Activated T-helper 2 cell treated with anti-CD3 and anti-CD28 coated beads, Interferon-gamma antibody, Interleukin-2, Interleukin-4, amounts not matched to agents 10 μg/mL and 5 μg/mL and 100 μg/mL, durations not matched to agents 14 hours and 24 hours and 36 hours (primary cell): ENCODE measurements around the gene MAP2K7. TPM values are rescaled to one million over a fixed set of nuclear protein-coding genes. Genes with fewer than 3 reads are reported as not detected.
"Not testable (repeated sequence)": the region's sequence is repeated elsewhere in the genome, so short reads cannot be mapped to it uniquely, and the experiment has no call there.

Source experiments
- DNase-seq: peaks from one replicate; pipeline ENCODE4 v3.0.0; 2021; ENCODE audit warnings: low spot score
- H3K27ac Mint-ChIP-seq: one replicate; pipeline ENCODE4 v1.8.0; 2021; ENCODE audit warnings: mixed read lengths
- H3K27me3 Mint-ChIP-seq: one replicate; pipeline ENCODE4 v1.8.0; 2021; ENCODE audit warnings: low read depth, mixed read lengths
- H3K36me3 Mint-ChIP-seq: one replicate; pipeline ENCODE4 v1.8.0; 2021; ENCODE audit warnings: low read depth, mixed read lengths
- H3K4me1 Mint-ChIP-seq: one replicate; pipeline ENCODE4 v1.8.0; 2021; ENCODE audit warnings: low read depth, mixed read lengths
- H3K4me3 Mint-ChIP-seq: one replicate; pipeline ENCODE4 v1.8.0; 2021; ENCODE audit warnings: low read depth, mild to moderate bottlenecking, moderate library complexity, mixed read lengths
- H3K9me3 Mint-ChIP-seq: one replicate; pipeline ENCODE4 v1.8.0; 2021; ENCODE audit warnings: mixed read lengths
- intact Hi-C: fragments of 100-400 bp; cut with micrococcal nuclease; formaldehyde crosslinking; loops from one replicate; pipeline ENCODE4 v1.15.1; 2023
- total RNA-seq: library from RNA; stranded (reverse); gene quantifications from 2 replicates; pipeline ENCODE4 v1.2.3, GENCODE V29; 2022

MAP2K7 gene
- total RNA-seq, 1 donor from 2014 or later: 44.6 TPM

- intact Hi-C loops: no loop called here
- H3K36me3 Mint-ChIP-seq: peaks cover 16% of the 10 kb centered on the region
- no peak overlapping the region for H3K27ac Mint-ChIP-seq
- H3K9me3 Mint-ChIP-seq: no peaks in the 10 kb centered on the region
- peaks cover 26% of the 10 kb centered on the region for H3K27me3 Mint-ChIP-seq
- H3K4me3 Mint-ChIP-seq: peak overlapping the region; percentile 78
- peaks cover 15% of the 10 kb centered on the region for H3K4me1 Mint-ChIP-seq
- peak; percentile 73 for DNase-seq
Measured at GRCh38 chr19:7916103-7916954, 12.7 kb downstream of the MAP2K7 start.

GRCh38 chr19:7916955-7917266, 13.2 kb downstream of the MAP2K7 start:
- intact Hi-C loops: no loop called here
- Mint-ChIP-seq H3K27ac (no peak overlapping the region), H3K4me3 (peak overlapping the region; percentile 78), H3K9me3 (no peaks in the 10 kb centered on the region), H3K4me1 (peaks cover 15% of the 10 kb centered on the region), H3K27me3 (peaks cover 26% of the 10 kb centered on the region), H3K36me3 (peaks cover 12% of the 10 kb centered on the region)
- DNase-seq: no peak

GRCh38 chr19:7917267-7918061, 13.8 kb downstream of the MAP2K7 start:
- Mint-ChIP-seq H3K4me1 (peaks cover 15% of the 10 kb centered on the region), H3K36me3 (peaks cover 14% of the 10 kb centered on the region), H3K9me3 (no peaks in the 10 kb centered on the region), H3K27me3 (peaks cover 26% of the 10 kb centered on the region), H3K27ac (no peak overlapping the region), H3K4me3 (peak overlapping the region; percentile 78)
- intact Hi-C loops: no loop called here
- DNase-seq: peak; percentile 45

- Mint-ChIP-seq H3K4me3 (peak overlapping the region; percentile 45), H3K4me1 (peaks cover 15% of the 10 kb centered on the region), H3K27me3 (peaks cover 26% of the 10 kb centered on the region)
- H3K36me3 Mint-ChIP-seq, H3K9me3 Mint-ChIP-seq, H3K27ac Mint-ChIP-seq, intact Hi-C loops, DNase-seq: not testable (repeated sequence)
Measured at GRCh38 chr19:7918062-7918614, 14.5 kb downstream of the MAP2K7 start.

- Mint-ChIP-seq H3K4me3 (peak overlapping the region; percentile 82), H3K27ac (no peak overlapping the region), H3K36me3 (peaks cover 6% of the 10 kb centered on the region), H3K27me3 (peaks cover 26% of the 10 kb centered on the region), H3K4me1 (peaks cover 15% of the 10 kb centered on the region), H3K9me3 (no peaks in the 10 kb centered on the region)
- no peak for DNase-seq
- intact Hi-C loops: no loop called here
Measured at GRCh38 chr19:7918615-7919421, 15.1 kb downstream of the MAP2K7 start.

GRCh38 chr19:7919610-7920518, 16.2 kb downstream of the MAP2K7 start, which contains the start of gene SNAPC2:
Gene SNAPC2 (plus strand): TSS chr19:7920338. CDS start chr19:7920367, 29 bp downstream.
- Mint-ChIP-seq H3K9me3 (no peaks in the 10 kb centered on the region), H3K27ac (peak within 1 kb of the TSS; percentile 89)
- intact Hi-C loops: loop anchor here (1.0 to 2.0 kb wide), 3 partner anchors 17 to 57 kb away; partner anchors contain the start of genes MAP2K7 and TIMM44

GRCh38 chr19:7920519-7921301, 17.0 kb downstream of the MAP2K7 start:
- Mint-ChIP-seq H3K27ac (peak overlapping the region; percentile 89), H3K4me1 (peaks cover 17% of the 10 kb centered on the region), H3K4me3 (peak overlapping the region; percentile 82), H3K27me3 (peaks cover 19% of the 10 kb centered on the region), H3K9me3 (no peaks in the 10 kb centered on the region), H3K36me3 (peaks cover 6% of the 10 kb centered on the region)
- intact Hi-C loops: loop anchor here (1.0 to 2.0 kb wide), 3 partner anchors 17 to 58 kb away; partner anchors contain the start of genes MAP2K7 and TIMM44
- peak; percentile 94 for DNase-seq

More at GRCh38 chr19:7919610-7920518, 16.2 kb downstream of the MAP2K7 start, which contains the start of gene SNAPC2:
- Mint-ChIP-seq H3K27me3 (peaks cover 26% of the 10 kb centered on the region), H3K4me3 (peak within 1 kb of the TSS; percentile 82), H3K4me1 (peaks cover 15% of the 10 kb centered on the region), H3K36me3 (peaks cover 6% of the 10 kb centered on the region)
- DNase-seq: peak; percentile 96

GRCh38 chr19:7921302-7921966, 17.8 kb downstream of the MAP2K7 start:
- H3K4me3 Mint-ChIP-seq: peak overlapping the region; percentile 82
- peaks cover 15% of the 10 kb centered on the region for H3K27me3 Mint-ChIP-seq
- peak overlapping the region; percentile 89 for H3K27ac Mint-ChIP-seq
- H3K4me1 Mint-ChIP-seq: peaks cover 17% of the 10 kb centered on the region
- no peaks in the 10 kb centered on the region for H3K9me3 Mint-ChIP-seq
- intact Hi-C loops: loop anchor here (2.0 kb wide), 1 partner anchor 59 kb away; no protein-coding TSS in a partner anchor
- peaks cover 7% of the 10 kb centered on the region for H3K36me3 Mint-ChIP-seq
- DNase-seq: no peak

- H3K27me3 Mint-ChIP-seq: peaks cover 12% of the 10 kb centered on the region
- H3K9me3 Mint-ChIP-seq: no peaks in the 10 kb centered on the region
- peaks cover 8% of the 10 kb centered on the region for H3K36me3 Mint-ChIP-seq
- no peak overlapping the region for H3K27ac Mint-ChIP-seq
- intact Hi-C loops: loop anchor here (2.0 kb wide), 1 partner anchor 59 kb away; no protein-coding TSS in a partner anchor
- H3K4me3 Mint-ChIP-seq: no peak overlapping the region
- peaks cover 17% of the 10 kb centered on the region for H3K4me1 Mint-ChIP-seq
- no peak for DNase-seq
Measured at GRCh38 chr19:7921967-7922835, 18.5 kb downstream of the MAP2K7 start.

GRCh38 chr19:7922836-7923195, 19.1 kb downstream of the MAP2K7 start:
- peaks cover 17% of the 10 kb centered on the region for H3K4me1 Mint-ChIP-seq
- peaks cover 12% of the 10 kb centered on the region for H3K27me3 Mint-ChIP-seq
- H3K9me3 Mint-ChIP-seq: no peaks in the 10 kb centered on the region
- no peak for DNase-seq
- intact Hi-C loops: no loop called here
- H3K27ac Mint-ChIP-seq: no peak overlapping the region
- no peak overlapping the region for H3K4me3 Mint-ChIP-seq
- H3K36me3 Mint-ChIP-seq: peaks cover 8% of the 10 kb centered on the region
